ENCODE results near the gene PTGIR. TPM values are rescaled to one million over a fixed set of nuclear protein-coding genes. Genes with fewer than 3 reads are reported as not detected.

PTGIR gene
- 1 to 10 TPM in 4 of 6 donors, under 1 TPM in 2; 0.56 to 4.6 (median 1.6) TPM for total RNA-seq
- polyA plus RNA-seq: 1 to 10 TPM; 3.5 TPM

GRCh38 chr19:46624958-46625661 lies at the start of gene PTGIR:
Gene PTGIR, minus strand, starts transcription at chr19:46625089. Its CDS starts 864 bp downstream, at chr19:46624225.
- WGBS, 2 donors: 65 to 75% methylated on average over 13 of the region's 13 CpGs
- no peaks in the 10 kb centered on the region for H3K9me3 ChIP-seq
- no peak for TF ChIP-seq CTCF (IDR thresholded peaks at IDR 0.05)
- FAIRE-seq (no peak), ATAC-seq (peak in 3 of 4 donors; percentile 45 to 62 (median 47)), DNase-seq (no peak)
- peaks cover 0 to 4% (median 0%) of the 10 kb centered on the region in 3 donors for H3K4me1 ChIP-seq
- no peak within 1 kb of the TSS for H3K27ac ChIP-seq
- H3K36me3 ChIP-seq: no peaks in the 10 kb centered on the region
- peak within 1 kb of the TSS in 1 of 4 donors; percentile 25 for H3K4me3 ChIP-seq
- H3K27me3 ChIP-seq: no peaks in the 10 kb centered on the region
- intact Hi-C loops (cut with DNase I): no loop called here

GRCh38 chr19:46670813-46671212 lies 45.9 kb upstream of the PTGIR start:
- no peak overlapping the region for H3K4me3 ChIP-seq
- no peaks in the 10 kb centered on the region for H3K9me3 ChIP-seq
- no peak overlapping the region for H3K27ac ChIP-seq
- DNase-seq: no peak
- no peaks in the 10 kb centered on the region for H3K4me1 ChIP-seq
- intact Hi-C loops (cut with DNase I): no loop called here
- no peak for FAIRE-seq
- TF ChIP-seq CTCF (IDR thresholded peaks at IDR 0.05): no peak
- peaks cover 0 to 7% (median 4%) of the 10 kb centered on the region in 3 donors for H3K36me3 ChIP-seq
- ATAC-seq: no peak
- no peaks in the 10 kb centered on the region for H3K27me3 ChIP-seq

GRCh38 chr19:46668662-46669061 lies 43.8 kb upstream of the PTGIR start:
- no peak for TF ChIP-seq CTCF (IDR thresholded peaks at IDR 0.05)
- FAIRE-seq: no peak
- Histone ChIP-seq H3K4me3 (no peak overlapping the region), H3K9me3 (no peaks in the 10 kb centered on the region), H3K27ac (no peak overlapping the region), H3K27me3 (no peaks in the 10 kb centered on the region), H3K4me1 (no peaks in the 10 kb centered on the region), H3K36me3 (no peaks in the 10 kb centered on the region)
- 88 to 90% methylated on average over 3 of the region's 3 CpGs for WGBS, 2 donors
- no peak for ATAC-seq
- no peak for DNase-seq
- intact Hi-C loops (cut with DNase I): loop anchor here in 1 of 3 donors (10.0 kb wide), 1 partner anchor 144 kb away; no protein-coding TSS in a partner anchor

GRCh38 chr19:46665072-46665471 lies 40.2 kb upstream of the PTGIR start:
- ATAC-seq (no peak), DNase-seq (no peak), FAIRE-seq (no peak)
- H3K27ac ChIP-seq: no peak overlapping the region
- no peaks in the 10 kb centered on the region for H3K9me3 ChIP-seq
- 72 to 75% methylated on average over 8 of the region's 8 CpGs for WGBS, 2 donors
- no peaks in the 10 kb centered on the region for H3K36me3 ChIP-seq
- peaks cover 0 to under 1% (median 0%) of the 10 kb centered on the region in 4 donors for H3K27me3 ChIP-seq
- peaks cover 5 to 9% (median 7%) of the 10 kb centered on the region in 3 donors for H3K4me1 ChIP-seq
- intact Hi-C loops (cut with DNase I): loop anchor here in 1 of 3 donors (10.0 kb wide), 1 partner anchor 140 kb away; no protein-coding TSS in a partner anchor
- TF ChIP-seq CTCF (IDR thresholded peaks at IDR 0.05): no peak
- no peak overlapping the region for H3K4me3 ChIP-seq
